Nephron (organoid): Measurements from ENCODE around the gene ADAMTS12.
"Not testable (repeated sequence)": the region's sequence is repeated elsewhere in the genome, so short reads cannot be mapped to it uniquely, and the experiment has no call there.

Experiments
- H3K27ac Mint-ChIP-seq, 3 experiments: 2 replicates each; pipeline ENCODE4 v1.8.0; 2020; ENCODE audit warnings: mixed read lengths in 3 of 3, mild to moderate bottlenecking in 2 of 3, moderate library complexity in 1 of 3
- H3K27me3 Mint-ChIP-seq: 2 replicates; pipeline ENCODE4 v1.8.0; 2021; ENCODE audit warnings: low read depth, mild to moderate bottlenecking, moderate library complexity, mixed read lengths
- H3K36me3 Mint-ChIP-seq: 2 replicates; pipeline ENCODE4 v1.8.0; 2020; ENCODE audit warnings: low read depth, mixed read lengths
- H3K4me1 Mint-ChIP-seq: 2 replicates; pipeline ENCODE4 v1.8.0; 2020; ENCODE audit warnings: mixed read lengths
- H3K4me3 Mint-ChIP-seq, 3 experiments: 2 replicates each; pipeline ENCODE4 v1.8.0; 2020; ENCODE audit warnings: mild to moderate bottlenecking in 3 of 3, mixed read lengths in 3 of 3, moderate library complexity in 2 of 3
- H3K9me3 Mint-ChIP-seq: 2 replicates; pipeline ENCODE4 v1.8.0; 2020; ENCODE audit warnings: mixed read lengths
- TF ChIP-seq, protein P1 (sequence below), 3 experiments: fragments of 200-600 bp; sonication (generic); IDR thresholded peaks; one replicate each; pipeline ENCODE4 v1.5.0; 2021; ENCODE audit warnings: antibody characterized with exemption in 3 of 3; ENCODE audit not compliant: unreplicated experiment in 3 of 3

The ADAMTS12 gene

DNA sequence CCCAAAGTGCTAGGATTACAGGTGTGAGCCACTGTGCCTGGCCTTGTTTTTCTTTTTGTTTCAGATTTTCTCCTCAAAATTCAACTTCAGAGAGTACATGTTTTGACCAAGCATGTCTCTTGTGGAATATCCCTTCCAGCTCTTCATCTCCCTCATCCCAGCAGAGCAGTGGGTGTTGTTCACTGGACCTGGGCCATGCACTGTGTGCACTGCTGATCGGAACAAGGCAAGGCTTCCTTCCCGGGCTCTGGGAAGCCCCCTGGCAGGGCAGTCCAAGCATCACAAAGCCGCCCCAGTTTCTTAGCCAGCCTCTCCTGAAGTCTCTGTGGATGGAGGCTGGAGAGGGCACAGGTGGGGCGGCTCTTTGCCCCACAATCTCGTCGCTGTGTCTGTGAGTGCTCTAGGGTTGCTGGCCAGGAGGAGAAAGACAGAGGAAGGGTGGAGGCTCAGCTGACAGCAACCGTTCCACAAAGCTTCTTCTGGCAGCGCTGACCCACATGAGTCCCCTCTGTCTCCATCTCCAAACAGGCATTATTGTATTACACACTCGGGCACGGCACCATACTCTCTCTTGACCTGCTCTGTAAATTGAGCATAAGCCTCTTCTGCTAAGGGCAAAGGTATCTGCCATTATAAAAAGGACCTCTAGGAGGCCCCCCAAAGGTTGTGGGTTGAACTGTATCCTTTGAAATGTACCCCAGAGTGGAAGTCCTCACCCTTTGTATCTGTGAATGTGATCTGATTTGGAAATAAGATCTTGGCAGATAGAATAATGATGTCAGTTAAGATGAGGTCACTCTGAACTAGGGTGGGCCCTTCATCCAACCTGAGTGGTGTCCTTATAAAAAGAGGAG lies 361.4 kb downstream of the ADAMTS12 start:
- Mint-ChIP-seq H3K27ac (no peak overlapping the region), H3K9me3 (no peaks in the 10 kb centered on the region), H3K36me3 (peaks cover 3% of the 10 kb centered on the region), H3K27me3 (no peaks in the 10 kb centered on the region), H3K4me3 (no peak overlapping the region), H3K4me1 (no peaks in the 10 kb centered on the region)
- TF ChIP-seq, protein P1, sequence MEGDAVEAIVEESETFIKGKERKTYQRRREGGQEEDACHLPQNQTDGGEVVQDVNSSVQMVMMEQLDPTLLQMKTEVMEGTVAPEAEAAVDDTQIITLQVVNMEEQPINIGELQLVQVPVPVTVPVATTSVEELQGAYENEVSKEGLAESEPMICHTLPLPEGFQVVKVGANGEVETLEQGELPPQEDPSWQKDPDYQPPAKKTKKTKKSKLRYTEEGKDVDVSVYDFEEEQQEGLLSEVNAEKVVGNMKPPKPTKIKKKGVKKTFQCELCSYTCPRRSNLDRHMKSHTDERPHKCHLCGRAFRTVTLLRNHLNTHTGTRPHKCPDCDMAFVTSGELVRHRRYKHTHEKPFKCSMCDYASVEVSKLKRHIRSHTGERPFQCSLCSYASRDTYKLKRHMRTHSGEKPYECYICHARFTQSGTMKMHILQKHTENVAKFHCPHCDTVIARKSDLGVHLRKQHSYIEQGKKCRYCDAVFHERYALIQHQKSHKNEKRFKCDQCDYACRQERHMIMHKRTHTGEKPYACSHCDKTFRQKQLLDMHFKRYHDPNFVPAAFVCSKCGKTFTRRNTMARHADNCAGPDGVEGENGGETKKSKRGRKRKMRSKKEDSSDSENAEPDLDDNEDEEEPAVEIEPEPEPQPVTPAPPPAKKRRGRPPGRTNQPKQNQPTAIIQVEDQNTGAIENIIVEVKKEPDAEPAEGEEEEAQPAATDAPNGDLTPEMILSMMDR (IDR thresholded peaks at IDR 0.05; ENCODE audit: unreplicated experiment in 3 of 3) = no peak

DNA sequence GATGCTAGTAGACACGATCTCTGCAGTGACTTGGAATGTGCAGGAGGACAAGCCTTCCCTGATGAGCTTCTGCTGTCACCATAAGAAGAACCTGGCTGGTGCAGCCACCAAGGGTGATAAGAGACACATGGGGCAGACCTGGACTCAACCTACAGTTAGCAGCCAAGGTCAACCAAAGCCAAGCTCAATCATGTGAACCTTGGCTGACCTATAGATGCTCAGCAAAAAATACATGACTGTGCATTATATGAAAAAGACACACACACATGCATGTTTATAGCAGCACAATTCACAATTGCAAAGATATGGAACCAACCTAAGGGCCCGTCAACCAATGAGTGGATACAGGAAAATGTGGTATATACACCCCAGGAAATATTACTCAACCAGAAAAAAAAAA lies 364.1 kb downstream of the ADAMTS12 start:
- Mint-ChIP-seq H3K4me1 (no peaks in the 10 kb centered on the region), H3K36me3 (no peaks in the 10 kb centered on the region), H3K9me3 (no peaks in the 10 kb centered on the region), H3K27ac (no peak overlapping the region), H3K4me3 (no peak overlapping the region), H3K27me3 (no peaks in the 10 kb centered on the region)
- TF ChIP-seq, protein P1 (IDR thresholded peaks at IDR 0.05; ENCODE audit: unreplicated experiment in 3 of 3) = no peak

DNA sequence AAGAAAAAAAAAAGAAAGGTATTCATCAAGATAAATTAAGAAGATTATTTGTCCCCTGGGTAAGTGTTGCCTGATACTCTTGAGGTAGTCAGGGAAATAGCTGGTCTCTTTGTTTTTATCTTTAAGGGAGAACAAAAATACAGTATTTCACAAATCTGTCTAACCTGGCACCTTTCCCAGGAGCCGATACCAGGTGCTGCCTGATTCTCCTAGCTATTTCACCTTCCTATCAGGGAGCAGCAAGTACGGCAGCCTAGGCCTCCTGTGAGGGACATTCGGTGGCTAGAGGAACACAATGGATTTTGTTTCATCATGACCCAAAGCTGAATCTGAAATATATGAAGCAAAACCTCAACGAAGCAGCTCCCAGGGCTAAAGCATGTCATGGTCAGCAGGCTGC lies 365.0 kb downstream of the ADAMTS12 start:
- Mint-ChIP-seq H3K36me3 (no peaks in the 10 kb centered on the region), H3K27me3 (no peaks in the 10 kb centered on the region), H3K4me3 (no peak overlapping the region), H3K27ac (no peak overlapping the region), H3K4me1 (no peaks in the 10 kb centered on the region), H3K9me3 (no peaks in the 10 kb centered on the region)
- TF ChIP-seq, protein P1 (IDR thresholded peaks at IDR 0.05; ENCODE audit: unreplicated experiment in 3 of 3) = no peak

DNA sequence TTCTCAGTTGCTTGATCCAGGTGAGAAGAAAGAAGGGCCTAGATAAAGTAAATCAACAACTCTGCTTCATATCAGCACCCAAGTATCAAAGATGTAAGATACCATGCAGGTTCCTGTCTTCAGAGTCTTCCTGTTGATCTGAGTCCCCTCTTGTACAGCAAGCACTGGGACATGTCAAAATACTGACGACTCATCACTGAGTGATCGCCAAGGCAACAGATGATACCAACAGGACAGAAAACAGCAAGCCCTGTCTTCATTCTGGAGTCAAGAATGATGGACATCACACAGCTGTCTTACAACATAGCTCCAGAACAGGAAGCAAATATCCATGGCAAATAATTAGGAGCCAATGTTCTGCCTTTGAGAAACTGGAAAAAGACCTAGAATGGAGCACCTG lies 367.3 kb downstream of the ADAMTS12 start:
- H3K36me3 Mint-ChIP-seq = no peaks in the 10 kb centered on the region
- no peak overlapping the region for H3K27ac Mint-ChIP-seq
- H3K9me3 Mint-ChIP-seq = no peaks in the 10 kb centered on the region
- TF ChIP-seq, protein P1 (IDR thresholded peaks at IDR 0.05; ENCODE audit: unreplicated experiment in 3 of 3) = no peak
- no peaks in the 10 kb centered on the region for H3K4me1 Mint-ChIP-seq
- H3K27me3 Mint-ChIP-seq = no peaks in the 10 kb centered on the region
- no peak overlapping the region for H3K4me3 Mint-ChIP-seq

DNA sequence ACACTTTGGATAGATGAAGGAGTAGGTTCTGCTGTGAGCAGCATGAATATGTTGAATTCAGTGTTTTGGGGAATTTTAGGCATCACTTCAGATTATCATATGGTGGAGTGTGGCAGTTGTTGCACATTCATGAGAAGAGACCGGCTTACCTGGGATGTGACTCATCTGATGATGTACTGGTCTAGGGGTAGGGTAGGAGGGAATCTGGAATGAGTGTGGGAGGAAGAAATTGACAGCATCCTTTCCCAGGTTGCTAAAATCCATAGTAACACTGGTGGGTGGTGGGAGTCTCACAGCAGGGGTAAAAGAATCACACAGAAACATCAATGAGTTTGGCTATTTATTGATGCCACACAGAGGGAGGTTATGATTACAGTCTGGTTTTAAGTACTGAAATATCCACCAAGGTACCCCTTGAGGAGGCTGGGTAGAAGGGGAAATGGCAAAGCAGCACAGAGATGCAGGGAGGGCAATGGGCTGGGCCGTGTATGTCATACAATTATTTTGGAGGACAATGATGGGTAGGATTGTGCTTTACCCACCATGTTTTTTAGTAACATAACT lies 368.5 kb downstream of the ADAMTS12 start:
- TF ChIP-seq, protein P1 (IDR thresholded peaks at IDR 0.05; ENCODE audit: unreplicated experiment in 3 of 3) = no peak
- Mint-ChIP-seq H3K9me3 (peaks cover 3% of the 10 kb centered on the region), H3K4me1 (no peaks in the 10 kb centered on the region), H3K4me3 (no peak overlapping the region), H3K27ac (no peak overlapping the region), H3K27me3 (no peaks in the 10 kb centered on the region), H3K36me3 (no peaks in the 10 kb centered on the region)

DNA sequence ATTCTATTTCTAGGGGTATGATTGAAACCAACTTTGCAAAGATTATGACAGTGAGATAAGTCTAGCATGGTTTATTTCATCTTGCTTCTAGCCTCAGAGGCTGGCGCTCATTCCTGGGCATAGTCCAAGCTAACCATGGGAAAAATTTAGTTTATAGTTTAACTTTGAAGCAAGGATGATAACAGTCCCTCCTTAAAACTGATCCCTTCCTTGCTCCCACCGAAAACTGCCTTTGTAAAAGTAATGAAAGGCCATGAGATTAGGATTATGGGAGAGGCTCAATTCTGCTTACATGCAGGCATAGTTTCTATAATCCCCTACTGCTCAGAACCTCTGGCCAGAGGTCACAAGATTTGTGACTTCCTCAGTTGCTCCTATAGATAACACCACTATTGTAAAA lies 375.4 kb downstream of the ADAMTS12 start:
- TF ChIP-seq, protein P1 (IDR thresholded peaks at IDR 0.05; ENCODE audit: unreplicated experiment in 3 of 3) = no peak
- Mint-ChIP-seq H3K36me3 (no peaks in the 10 kb centered on the region), H3K4me3 (no peak overlapping the region), H3K27me3 (no peaks in the 10 kb centered on the region), H3K9me3 (peaks cover 9% of the 10 kb centered on the region), H3K4me1 (no peaks in the 10 kb centered on the region), H3K27ac (no peak overlapping the region)

DNA sequence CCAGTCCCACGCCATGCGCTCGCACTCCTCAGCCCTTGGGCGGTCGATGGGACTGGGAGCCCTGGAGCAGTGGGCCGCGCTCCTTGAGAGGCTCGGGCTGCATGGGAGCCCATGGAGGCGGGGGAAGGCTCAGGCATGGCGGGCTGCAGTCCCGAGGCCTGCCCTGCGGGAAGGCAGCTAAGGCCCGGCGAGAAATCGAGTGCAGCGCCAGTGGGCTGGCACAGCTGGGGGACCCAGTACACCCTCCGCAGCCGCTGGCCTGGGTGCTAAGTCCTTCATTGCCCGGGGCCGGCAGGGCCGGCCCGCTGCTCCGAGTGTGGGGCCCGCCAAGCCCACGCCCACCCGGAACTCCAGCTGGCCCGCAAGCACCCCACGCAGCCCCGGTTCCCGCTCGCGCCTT lies 376.4 kb downstream of the ADAMTS12 start:
- H3K27me3 Mint-ChIP-seq, H3K27ac Mint-ChIP-seq, H3K4me1 Mint-ChIP-seq, H3K9me3 Mint-ChIP-seq, H3K4me3 Mint-ChIP-seq, H3K36me3 Mint-ChIP-seq: not testable (repeated sequence)
